Activated CD8-positive, alpha-beta memory T cell treated with anti-CD3 and anti-CD28 coated beads for 4 hours (primary cell): Measurements from ENCODE around the gene RUNX1.

Experiments used
- DNase-seq, 2 donors: peaks; one replicate each; pipeline ENCODE4 v3.0.0-alpha.2; 2020; ENCODE audit warnings: low read depth in 2 of 2

The RUNX1 gene

GRCh38 chr21:34744801-34745200 is 304.3 kb downstream of the RUNX1 start:
- DNase-seq = no peak

DNA sequence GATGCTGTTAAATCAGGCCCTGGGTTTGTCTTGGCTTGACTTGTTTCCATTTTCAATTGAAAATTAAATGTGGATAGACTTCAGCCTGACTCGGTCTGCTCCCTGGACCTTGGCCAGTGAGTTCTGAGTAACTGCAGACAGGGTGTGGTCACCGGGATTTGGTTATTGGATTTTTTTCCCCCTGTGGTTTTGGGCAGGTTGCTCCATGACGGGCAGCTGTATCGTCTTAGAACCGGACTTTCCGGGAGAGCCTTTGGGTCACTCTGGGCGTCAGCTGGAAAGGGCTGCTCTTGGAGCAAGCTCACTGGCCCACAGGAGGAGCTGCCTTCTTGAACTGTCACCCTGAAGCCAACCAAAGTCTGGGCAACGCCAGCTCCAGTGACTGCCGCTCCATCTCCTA is 305.3 kb downstream of the RUNX1 start:
- DNase-seq = no peak

GRCh38 chr21:34743285-34743684 is 305.8 kb downstream of the RUNX1 start:
- DNase-seq = no peak

- DNase-seq = no peak
Measured at GRCh38 chr21:34740198-34740597, 308.9 kb downstream of the RUNX1 start.
